Mesenchymal stem cell (in vitro differentiated cells and primary cell): Measurements from ENCODE around the gene KDM4E. TPM values are rescaled to one million over a fixed set of nuclear protein-coding genes. Genes with fewer than 3 reads are reported as not detected.

Experiments used
- DNase-seq: peaks from one replicate; pipeline ENCODE4 v3.0.0-alpha.2; 2013
- H2AFZ ChIP-seq: one replicate; pipeline ENCODE4 v1.6.1; 2013; ENCODE audit warnings: low read depth, mild to moderate bottlenecking, control low read depth, inconsistent platforms, low read length, moderate library complexity
- H2AK5ac ChIP-seq: 2 replicates; pipeline ENCODE4 v1.6.1; 2013; ENCODE audit warnings: low read length, moderate library complexity, mild to moderate bottlenecking, inconsistent platforms; ENCODE audit not compliant: severe bottlenecking
- H2BK120ac ChIP-seq: one replicate; pipeline ENCODE4 v1.6.1; 2013; ENCODE audit warnings: low read depth, mild to moderate bottlenecking, inconsistent platforms, low read length, moderate library complexity
- H2BK12ac ChIP-seq, 2 experiments: one replicate each; pipeline ENCODE4 v1.6.1; 2013; ENCODE audit warnings: inconsistent platforms in 2 of 2, low read length in 2 of 2, mild to moderate bottlenecking in 2 of 2, moderate library complexity in 2 of 2, control low read depth in 1 of 2
- H2BK15ac ChIP-seq: one replicate; pipeline ENCODE4 v1.6.1; 2013; ENCODE audit warnings: mild to moderate bottlenecking, low read depth, inconsistent platforms; ENCODE audit not compliant: poor library complexity, severe bottlenecking
- H2BK5ac ChIP-seq: 2 replicates; pipeline ENCODE4 v1.6.1; 2013; ENCODE audit warnings: low read depth, mild to moderate bottlenecking, low read length, control low read depth, inconsistent platforms; ENCODE audit not compliant: poor library complexity, severe bottlenecking
- H3K14ac ChIP-seq, 2 experiments: one replicate each; pipeline ENCODE4 v1.6.1; 2013; ENCODE audit warnings: inconsistent platforms in 2 of 2, low read length in 2 of 2, control low read depth in 1 of 2, mild to moderate bottlenecking in 1 of 2, moderate library complexity in 1 of 2
- H3K18ac ChIP-seq, 2 experiments: one replicate each; pipeline ENCODE4 v1.6.1; 2013; ENCODE audit warnings: inconsistent platforms in 2 of 2, low read length in 2 of 2, control low read depth in 1 of 2, low read depth in 1 of 2, mild to moderate bottlenecking in 1 of 2
- H3K23ac ChIP-seq, 2 experiments: one replicate each; pipeline ENCODE4 v1.6.1; 2013; ENCODE audit warnings: inconsistent platforms in 2 of 2, low read length in 2 of 2, mild to moderate bottlenecking in 2 of 2, moderate library complexity in 2 of 2, control low read depth in 1 of 2
- H3K27ac ChIP-seq: 2 replicates; pipeline ENCODE4 v1.5.1; 2013; ENCODE audit warnings: mild to moderate bottlenecking, moderate library complexity, low read length, control low read depth, inconsistent platforms; ENCODE audit not compliant: poor library complexity, severe bottlenecking
- H3K27me3 ChIP-seq, 2 experiments: 2 replicates each; pipeline versions ENCODE4 v1.6.1 to v1.7.0; 2013; ENCODE audit warnings: low read length in 2 of 2, mild to moderate bottlenecking in 2 of 2, moderate library complexity in 2 of 2, control low read depth in 1 of 2, inconsistent platforms in 1 of 2; ENCODE audit not compliant: control insufficient read depth in 1 of 2, insufficient read depth in 1 of 2
- H3K36me3 ChIP-seq, 2 experiments: 2 replicates each; pipeline versions ENCODE4 v1.6.1 to v1.7.0; 2013; ENCODE audit warnings: low read length in 2 of 2, control low read depth in 1 of 2, inconsistent platforms in 1 of 2, low read depth in 1 of 2, mild to moderate bottlenecking in 1 of 2; ENCODE audit not compliant: insufficient read depth in 2 of 2, control insufficient read depth in 1 of 2
- H3K4ac ChIP-seq, 2 experiments: one replicate each; pipeline ENCODE4 v1.6.1; 2013; ENCODE audit warnings: inconsistent platforms in 2 of 2, low read length in 2 of 2, mild to moderate bottlenecking in 2 of 2, moderate library complexity in 2 of 2, control low read depth in 1 of 2, low read depth in 1 of 2
- H3K4me1 ChIP-seq: 2 replicates; pipeline ENCODE4 v1.6.1; 2013; ENCODE audit warnings: low read depth, low read length, control low read depth; ENCODE audit not compliant: control insufficient read depth, insufficient read depth
- H3K4me2 ChIP-seq: 2 replicates; pipeline ENCODE4 v1.6.1; 2013; ENCODE audit warnings: low read length, mild to moderate bottlenecking, inconsistent platforms; ENCODE audit not compliant: poor library complexity, severe bottlenecking
- H3K4me3 ChIP-seq, 2 experiments: 2 replicates each; pipeline versions ENCODE4 v1.5.1 to v1.7.0; 2013; ENCODE audit warnings: low read length in 2 of 2, mild to moderate bottlenecking in 2 of 2, control low read depth in 1 of 2, low read depth in 1 of 2; ENCODE audit not compliant: insufficient read depth in 1 of 2
- H3K79me1 ChIP-seq: replicated peaks from 2 replicates; pipeline ENCODE4 v1.6.1; 2013; ENCODE audit warnings: mild to moderate bottlenecking, control low read depth, low read length, inconsistent platforms; ENCODE audit not compliant: poor library complexity, severe bottlenecking
- H3K9ac ChIP-seq: 2 replicates; pipeline ENCODE4 v1.7.0; 2013; ENCODE audit warnings: mild to moderate bottlenecking, low read length, moderate library complexity
- H3K9me3 ChIP-seq: 2 replicates; pipeline ENCODE4 v1.7.0; 2013; ENCODE audit warnings: mild to moderate bottlenecking, low read length; ENCODE audit not compliant: control insufficient read depth
- H4K8ac ChIP-seq: one replicate; pipeline ENCODE4 v1.6.1; 2013; ENCODE audit warnings: inconsistent platforms, mild to moderate bottlenecking, low read length, moderate library complexity
- H4K91ac ChIP-seq: one replicate; pipeline ENCODE4 v1.6.1; 2013; ENCODE audit warnings: mild to moderate bottlenecking, low read length, inconsistent platforms
- WGBS: methylation state at CpG from one replicate; pipeline ENCODE4 v1.1.7; 2013; ENCODE audit warnings: mixed read lengths; 5-methylcytosine and 5-hydroxymethylcytosine counted together
- polyA plus RNA-seq, 2 experiments: library from polyadenylated mRNA; stranded (reverse); fragments of 200-250 nt; gene quantifications; one replicate each; pipeline ENCODE4 v1.2.3, GENCODE V29; 2013

KDM4E gene
- polyA plus RNA-seq (2013, experiment 1 of 2), result not detected
- not detected for polyA plus RNA-seq (2013, experiment 2 of 2)

- no peak within 1 kb of the TSS for H2AFZ ChIP-seq
- no peaks in the 10 kb centered on the region for H3K36me3 ChIP-seq
- H3K4me2 ChIP-seq, result no peak within 1 kb of the TSS
- H3K4me3 ChIP-seq, result no peak within 1 kb of the TSS
- 100% methylated on average over 1 of the region's 1 CpG for WGBS
- no peak within 1 kb of the TSS for H3K27ac ChIP-seq
- no peak within 1 kb of the TSS for H3K9ac ChIP-seq
- H2BK5ac ChIP-seq, result no peak within 1 kb of the TSS
- no peak within 1 kb of the TSS for H3K23ac ChIP-seq
- H3K9me3 ChIP-seq, result peaks cover 7% of the 10 kb centered on the region
- H3K4ac ChIP-seq, result no peak within 1 kb of the TSS
- no peaks in the 10 kb centered on the region for H3K79me1 ChIP-seq
- H2BK120ac ChIP-seq, result no peak within 1 kb of the TSS
- no peaks in the 10 kb centered on the region for H3K27me3 ChIP-seq
- H2BK12ac ChIP-seq, result no peak within 1 kb of the TSS
- H2BK15ac ChIP-seq, result no peak within 1 kb of the TSS
- no peak within 1 kb of the TSS for H2AK5ac ChIP-seq
- H4K8ac ChIP-seq, result no peak within 1 kb of the TSS
- no peaks in the 10 kb centered on the region for H3K4me1 ChIP-seq
- DNase-seq, result no peak
- H3K18ac ChIP-seq, result no peak within 1 kb of the TSS
- H3K14ac ChIP-seq, result no peak within 1 kb of the TSS
- H4K91ac ChIP-seq, result no peak within 1 kb of the TSS
These were observed at the start of gene KDM4E for GRCh38 chr11:95024958-95025357. TSS of gene KDM4E (plus strand) at chr11:95025258. CDS start at chr11:95025558, 300 bp downstream.

DNA sequence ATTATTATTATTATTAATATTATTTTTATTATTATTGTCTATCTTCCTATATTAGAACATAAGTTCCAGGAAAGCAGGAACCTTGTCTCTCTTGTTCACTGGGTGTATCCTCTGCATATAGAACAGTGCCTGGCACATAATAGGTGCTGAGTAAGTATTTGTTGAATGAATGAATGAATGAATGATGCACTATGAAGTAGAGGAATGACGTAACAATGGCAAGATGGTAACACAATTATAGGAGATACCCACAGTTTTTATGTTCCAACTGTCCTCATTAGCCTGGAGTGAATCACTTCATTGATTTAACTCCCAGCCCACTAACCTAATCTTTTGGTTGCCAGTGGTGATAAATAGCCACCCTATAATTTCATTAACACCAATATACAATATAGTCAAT lies 49.5 kb upstream of the KDM4E start:
- Histone ChIP-seq H3K4ac (no peak overlapping the region), H3K18ac (no peak overlapping the region), H3K9ac (no peak overlapping the region), H3K27ac (no peak overlapping the region), H3K4me2 (no peak overlapping the region), H2BK5ac (no peak overlapping the region), H2AK5ac (no peak overlapping the region), H3K27me3 (no peaks in the 10 kb centered on the region), H3K14ac (no peak overlapping the region), H3K4me3 (no peak overlapping the region), H3K36me3 (peaks cover 0 to 16% of the 10 kb centered on the region in 2 experiments), H4K91ac (no peak overlapping the region), H2BK15ac (no peak overlapping the region), H2BK12ac (no peak overlapping the region), H3K23ac (no peak overlapping the region), H2BK120ac (no peak overlapping the region), H4K8ac (no peak overlapping the region), H3K4me1 (no peaks in the 10 kb centered on the region), H2AFZ (no peak overlapping the region), H3K9me3 (no peaks in the 10 kb centered on the region), H3K79me1 (peaks cover 7% of the 10 kb centered on the region)
- WGBS, result 100% methylated on average over 1 of the region's 1 CpG
- no peak for DNase-seq

DNA sequence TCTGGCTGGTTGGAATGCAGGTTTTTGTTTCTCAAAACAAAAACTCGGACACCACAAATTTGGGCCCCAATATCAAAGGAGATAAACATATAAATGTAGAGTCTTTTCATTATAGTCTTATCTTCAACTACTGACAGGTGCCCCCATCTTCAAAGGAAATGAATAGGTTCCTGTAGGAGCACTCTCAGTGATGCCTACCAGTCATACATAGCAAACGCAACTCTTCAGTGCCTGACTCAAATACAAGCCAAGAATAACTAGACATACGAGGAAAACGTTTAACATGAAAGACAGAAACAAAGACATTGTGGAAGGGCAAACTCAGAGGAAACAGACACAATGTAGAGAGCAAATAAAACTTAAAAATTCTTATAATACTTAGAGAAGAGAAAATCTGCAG lies 37.7 kb upstream of the KDM4E start:
- H4K91ac ChIP-seq, result no peak overlapping the region
- no peak for DNase-seq
- no peak overlapping the region for H2BK120ac ChIP-seq
- H3K9me3 ChIP-seq, result no peaks in the 10 kb centered on the region
- H2AFZ ChIP-seq, result no peak overlapping the region
- no peak overlapping the region for H3K23ac ChIP-seq
- no peaks in the 10 kb centered on the region for H3K36me3 ChIP-seq
- H3K4me2 ChIP-seq, result no peak overlapping the region
- H3K4me3 ChIP-seq, result no peak overlapping the region
- 100% methylated on average over 1 of the region's 4 CpGs for WGBS
- no peak overlapping the region for H2AK5ac ChIP-seq
- no peak overlapping the region for H2BK15ac ChIP-seq
- no peak overlapping the region for H3K18ac ChIP-seq
- H3K4me1 ChIP-seq, result no peaks in the 10 kb centered on the region
- no peak overlapping the region for H2BK5ac ChIP-seq
- no peak overlapping the region for H3K14ac ChIP-seq
- no peak overlapping the region for H3K4ac ChIP-seq
- no peak overlapping the region for H2BK12ac ChIP-seq
- H3K9ac ChIP-seq, result no peak overlapping the region
- H4K8ac ChIP-seq, result no peak overlapping the region
- H3K27ac ChIP-seq, result no peak overlapping the region
- peaks cover 0 to 13% of the 10 kb centered on the region in 2 experiments for H3K27me3 ChIP-seq
- no peaks in the 10 kb centered on the region for H3K79me1 ChIP-seq

- H3K14ac ChIP-seq, result no peak overlapping the region
- H3K4me3 ChIP-seq, result no peak overlapping the region
- no peak overlapping the region for H2AK5ac ChIP-seq
- no peak overlapping the region for H2BK12ac ChIP-seq
- H4K8ac ChIP-seq, result no peak overlapping the region
- no peak overlapping the region for H3K9ac ChIP-seq
- no peak overlapping the region for H3K4me2 ChIP-seq
- H2BK5ac ChIP-seq, result no peak overlapping the region
- no peak overlapping the region for H4K91ac ChIP-seq
- H2BK120ac ChIP-seq, result no peak overlapping the region
- no peak overlapping the region for H2BK15ac ChIP-seq
- no peaks in the 10 kb centered on the region for H3K79me1 ChIP-seq
- H3K4me1 ChIP-seq, result no peaks in the 10 kb centered on the region
- WGBS, result no CpG with 5 or more reads among the region's 1 CpG
- no peak overlapping the region for H3K27ac ChIP-seq
- H2AFZ ChIP-seq, result no peak overlapping the region
- H3K27me3 ChIP-seq, result peaks cover 0 to 13% of the 10 kb centered on the region in 2 experiments
- no peak overlapping the region for H3K18ac ChIP-seq
- H3K4ac ChIP-seq, result no peak overlapping the region
- no peaks in the 10 kb centered on the region for H3K9me3 ChIP-seq
- no peak overlapping the region for H3K23ac ChIP-seq
- H3K36me3 ChIP-seq, result no peaks in the 10 kb centered on the region
- DNase-seq, result no peak
These were observed 36.3 kb upstream of the KDM4E start for GRCh38 chr11:94988748-94989147.
